Left renal cortex interstitium (tissue), 4 donors: ENCODE measurements around the gene CYGB. TPM values are rescaled to one million over a fixed set of nuclear protein-coding genes. Genes with fewer than 3 reads are reported as not detected.

ENCODE experiments used
- DNase-seq, 4 donors: peaks; one replicate each; pipeline ENCODE4 v3.0.0-alpha.2; 2013; ENCODE audit warnings: low read depth in 4 of 4, low spot score in 2 of 4, missing footprints in 1 of 4
- polyA plus RNA-seq, 4 donors: library from polyadenylated mRNA; unstranded; fragments of 120-200 nt; gene quantifications; one replicate each; pipeline ENCODE4 v1.2.1, GENCODE V29; 2013; ENCODE audit not compliant: insufficient read length in 4 of 4

CYGB gene
- polyA plus RNA-seq, 4 donors = 12.2 to 23.4 (median 14.9) TPM

- no peak for DNase-seq
Observed at GRCh38 chr17:76506408-76507345, 30.8 kb downstream of the CYGB start.

- no peak for DNase-seq
Observed at GRCh38 chr17:76504117-76504516, 33.4 kb downstream of the CYGB start.

DNA sequence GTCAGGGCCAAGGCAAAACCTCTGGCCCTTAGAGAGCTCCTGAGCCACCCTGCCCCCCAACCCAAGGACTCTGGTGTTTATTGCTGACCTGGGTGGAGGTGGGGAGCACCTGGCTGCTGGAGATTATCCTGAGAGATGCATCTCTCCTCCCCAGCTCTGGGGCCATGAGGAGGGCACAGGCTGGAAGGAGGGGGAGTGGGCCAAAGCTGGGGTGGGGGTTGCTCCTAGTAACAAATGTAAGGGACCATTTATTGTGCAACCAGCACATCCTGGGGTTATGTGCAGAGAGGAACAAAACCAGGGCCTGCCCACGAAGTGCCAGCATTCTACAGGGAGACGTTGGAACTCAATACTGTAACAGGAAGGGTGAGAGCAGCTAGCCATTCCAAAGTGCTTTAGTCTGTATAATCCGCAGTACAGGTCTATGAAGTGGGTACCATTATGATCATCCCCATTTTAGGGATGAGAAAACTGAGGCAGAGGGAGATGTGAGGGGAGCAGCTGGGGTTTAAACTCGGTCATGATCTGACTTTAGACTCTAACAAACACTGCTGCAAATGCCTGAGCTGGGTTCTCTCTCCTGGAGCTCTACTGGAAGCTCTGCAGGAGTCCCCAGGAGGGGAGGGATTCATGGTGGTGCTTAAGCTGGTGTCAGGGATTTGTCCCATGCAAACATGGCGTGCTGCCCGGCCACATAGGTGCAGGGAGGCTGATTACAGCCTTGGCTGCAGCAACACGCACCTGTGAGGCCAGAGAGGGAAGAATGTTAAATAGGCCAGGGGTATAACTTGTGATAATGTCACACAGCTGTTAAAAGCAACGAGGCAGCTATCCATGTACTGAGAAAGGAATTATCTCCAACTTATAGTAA, 34.9 kb downstream of the CYGB start:
- no peak for DNase-seq

DNA sequence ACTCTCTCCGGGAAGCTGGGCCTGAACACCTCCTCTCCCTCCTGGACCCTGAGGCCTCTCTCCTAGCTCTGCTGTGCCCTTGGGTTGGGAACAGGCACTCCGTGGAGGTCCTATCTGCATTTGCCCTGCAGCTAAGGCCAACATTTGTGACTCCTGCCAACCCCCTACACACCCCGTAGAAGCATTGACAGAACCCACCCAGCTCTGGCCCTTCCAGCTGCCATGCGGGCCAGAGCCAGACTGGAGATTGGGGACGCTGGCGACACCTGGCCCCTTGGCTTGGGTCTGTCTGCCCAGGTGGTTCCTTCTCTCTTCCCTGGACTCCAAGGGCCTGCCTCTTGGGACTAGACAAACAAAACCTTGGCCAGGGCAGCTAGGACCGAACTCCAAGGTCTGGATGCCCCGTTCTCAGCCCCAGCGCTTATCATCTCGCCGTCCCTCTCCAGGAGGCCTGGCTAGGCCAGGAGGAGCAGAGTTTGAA, 35.6 kb downstream of the CYGB start:
- no peak for DNase-seq

GRCh38 chr17:76501018-76501826, 36.3 kb downstream of the CYGB start, which contains the start of gene RHBDF2:
Gene RHBDF2, minus strand, starts transcription at chr17:76501423. Its CDS starts 19,899 bp downstream, at chr17:76481524.
- DNase-seq = no peak

GRCh38 chr17:76500747-76501017, 36.8 kb downstream of the CYGB start:
- DNase-seq = no peak

DNA sequence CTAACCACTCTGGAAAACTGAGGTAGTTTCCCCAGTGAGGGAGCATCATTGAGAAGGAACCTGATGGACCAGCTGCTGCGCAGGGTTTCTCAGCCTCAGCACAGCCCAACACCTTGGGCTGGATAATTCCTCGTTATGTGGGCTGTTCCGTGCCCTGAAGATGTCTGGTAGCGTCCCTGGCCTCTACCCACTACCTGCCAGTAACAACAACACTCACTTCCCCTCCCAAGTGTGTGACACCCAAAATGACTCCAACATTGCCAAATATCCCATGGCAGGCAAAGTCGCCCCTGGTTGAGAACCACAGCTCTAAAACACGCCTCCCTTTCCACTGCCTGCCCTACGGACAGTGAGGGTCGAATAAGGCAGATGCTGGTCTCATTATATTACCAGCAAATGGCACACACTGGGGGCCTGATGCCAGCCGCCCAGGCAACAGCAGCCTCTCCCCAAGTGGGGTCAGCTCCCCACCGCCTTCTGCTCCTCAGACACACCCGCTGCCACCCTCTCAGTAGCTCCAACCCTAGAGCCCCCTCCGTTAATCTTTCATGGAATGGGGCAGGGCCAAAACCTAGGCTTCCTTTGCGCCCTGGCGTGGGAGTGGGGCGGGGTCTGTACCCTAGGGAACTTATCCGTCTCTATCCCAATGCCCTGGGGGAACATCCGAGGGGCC, 37.3 kb downstream of the CYGB start:
- no peak for DNase-seq

GRCh38 chr17:76499267-76499667, 38.2 kb downstream of the CYGB start:
- DNase-seq = no peak

GRCh38 chr17:76498876-76499251, 38.6 kb downstream of the CYGB start:
- DNase-seq = no peak

- DNase-seq = no peak
Observed at GRCh38 chr17:76497979-76498875, 39.3 kb downstream of the CYGB start.

- no peak for DNase-seq
Observed at GRCh38 chr17:76497699-76497978, 39.9 kb downstream of the CYGB start.

DNA sequence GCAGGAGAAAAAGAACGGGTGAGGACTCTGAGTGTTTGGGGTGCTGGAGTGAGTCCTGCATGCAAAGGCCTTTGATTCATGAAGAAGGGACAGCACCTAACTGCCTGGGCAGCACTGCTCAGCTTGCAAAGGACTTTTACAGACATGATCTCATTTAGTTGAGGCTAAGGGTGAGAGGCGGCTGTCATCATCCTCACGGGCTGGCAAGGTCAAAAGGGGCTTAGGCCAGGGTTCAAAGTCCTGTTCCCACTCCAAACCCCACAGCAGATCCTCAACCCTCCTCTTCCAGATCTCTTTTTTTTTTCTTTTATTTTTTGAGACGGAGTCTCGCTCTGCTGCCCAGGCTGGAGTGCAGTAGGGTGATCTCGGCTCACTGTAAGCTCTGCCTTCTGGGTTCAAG, 41.0 kb downstream of the CYGB start:
- DNase-seq = no peak

DNA sequence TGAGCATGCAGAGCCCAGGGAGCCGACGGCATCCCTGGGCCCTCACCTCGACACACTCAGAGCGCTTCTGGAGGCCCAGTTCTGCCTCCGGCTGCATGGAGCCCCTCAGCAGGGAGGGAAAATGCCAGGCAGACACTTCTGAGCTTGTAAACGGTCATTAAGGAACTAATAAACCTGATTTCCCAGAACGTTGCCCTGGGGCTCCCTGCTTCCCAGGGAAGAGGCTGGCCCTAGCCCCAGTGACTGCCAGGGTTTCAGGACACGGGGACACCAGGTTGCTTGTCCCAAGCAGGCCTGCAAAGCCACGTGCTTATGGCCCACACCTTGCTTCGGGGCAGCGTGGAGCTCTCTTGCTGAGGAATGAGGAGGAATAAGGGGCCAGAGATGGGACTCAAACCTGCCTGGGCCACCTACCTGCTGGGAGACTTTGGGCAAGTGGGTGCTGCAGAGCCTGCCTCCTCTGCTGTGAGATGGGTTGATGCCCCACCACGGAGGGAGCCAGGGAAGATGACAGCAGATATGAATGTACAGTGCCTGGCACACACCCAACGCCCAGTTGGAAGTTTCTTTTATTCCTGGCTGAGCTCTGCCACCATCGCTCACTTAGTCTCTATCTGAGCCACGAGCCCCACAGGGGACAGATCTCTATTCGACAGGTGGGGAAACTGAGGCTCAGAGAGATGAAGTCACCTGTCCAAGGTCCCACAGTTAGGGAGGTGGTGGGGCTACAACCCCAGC, 41.7 kb downstream of the CYGB start:
- no peak for DNase-seq

- no peak for DNase-seq
Observed at GRCh38 chr17:76493505-76494167, 43.9 kb downstream of the CYGB start.

DNA sequence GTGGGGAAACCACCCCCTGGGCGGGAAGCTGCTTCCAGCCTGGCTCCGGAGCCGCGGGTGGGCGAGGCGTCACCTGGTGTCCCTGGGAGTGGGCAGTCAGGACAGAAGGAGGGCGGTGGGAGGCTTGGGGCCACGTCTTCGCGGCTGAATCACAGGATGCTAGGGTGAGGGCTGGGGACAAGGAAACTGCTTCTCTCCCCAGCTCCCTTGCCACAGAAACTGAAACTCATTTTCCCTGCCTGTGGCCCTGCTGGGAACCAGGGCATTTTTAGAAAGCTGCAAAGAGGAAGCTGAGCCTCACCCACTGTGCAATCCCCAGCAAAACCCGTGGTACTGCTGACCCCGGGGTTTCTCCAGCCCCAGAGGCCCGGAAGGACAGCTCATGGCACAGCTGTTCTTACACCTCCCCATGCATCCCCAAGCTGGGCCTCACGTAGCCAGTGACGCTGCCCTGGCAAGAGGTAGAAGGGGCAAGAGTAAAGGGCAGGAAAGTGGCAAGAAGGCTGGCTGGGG, 44.5 kb downstream of the CYGB start:
- no peak for DNase-seq

DNA sequence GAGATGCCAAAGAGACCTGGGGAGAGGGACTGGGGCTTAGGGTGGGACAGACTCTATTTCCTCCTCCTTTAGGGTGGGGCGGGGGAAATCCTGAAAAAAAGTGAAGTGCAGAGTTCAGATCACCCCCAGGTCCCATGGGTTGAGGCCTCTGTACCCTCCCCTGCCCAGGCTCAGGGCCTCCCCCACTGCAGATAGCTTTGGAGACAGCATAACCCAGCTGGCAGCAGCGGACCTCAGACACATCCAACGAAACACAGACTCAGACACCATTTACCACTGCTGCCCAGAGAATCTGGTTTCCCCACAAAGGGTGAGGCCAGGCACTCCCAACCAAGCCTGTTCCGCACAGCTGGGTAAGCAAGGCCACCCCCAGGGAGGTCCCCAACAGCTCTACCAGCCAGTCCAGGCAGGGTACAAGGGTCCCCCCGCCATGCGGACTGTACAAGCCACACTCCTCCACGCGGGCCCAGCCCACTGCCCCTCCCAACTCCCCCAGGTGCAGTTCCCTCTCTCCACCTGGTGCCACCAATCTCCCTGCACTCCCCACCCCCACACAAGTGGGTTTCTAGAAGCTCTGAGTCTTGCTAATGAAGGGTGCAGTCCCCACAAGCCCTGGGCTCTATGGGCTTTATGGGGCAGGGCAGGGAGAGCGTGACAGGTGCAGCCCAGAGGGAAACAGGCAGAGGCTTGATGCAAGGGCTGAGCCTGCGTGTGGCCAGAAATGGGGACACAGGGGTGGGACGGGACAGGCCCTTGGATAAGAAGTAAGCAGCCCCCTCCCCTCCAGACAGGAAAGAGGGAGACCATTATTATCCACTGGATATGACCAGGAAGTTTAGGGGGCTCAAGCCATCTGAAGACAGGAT, 45.2 kb downstream of the CYGB start:
- DNase-seq = no peak
